Kidney (tissue), 14 donors: ENCODE results near the gene FNIP2. TPM values are rescaled to one million over a fixed set of nuclear protein-coding genes. Genes with fewer than 3 reads are reported as not detected.

ENCODE experiments used
- DNase-seq, 5 donors: peaks; one replicate each; pipeline ENCODE4 v3.0.0-alpha.2; 2013 to 2020
- FAIRE-seq: peaks from 2 replicates; lab custom pipeline; 2012; peaks lifted over from hg19 to GRCh38; lab: Jason Lieb, UNC
- H3K27ac ChIP-seq, 2 donors: one replicate each; pipeline ENCODE4 v1.7.0; 2013; ENCODE audit warnings: low read depth in 2 of 2, low read length in 2 of 2, inconsistent platforms in 1 of 2
- H3K27me3 ChIP-seq: one replicate; pipeline ENCODE4 v1.7.1; 2013; ENCODE audit warnings: low read length, inconsistent platforms; ENCODE audit not compliant: control insufficient read depth, insufficient read depth
- H3K36me3 ChIP-seq, 3 donors: one replicate each; pipeline versions ENCODE4 v1.7.0 to v1.7.1; 2013; ENCODE audit warnings: low read length in 3 of 3, control low read depth in 1 of 3, inconsistent platforms in 1 of 3; ENCODE audit not compliant: insufficient read depth in 3 of 3, control insufficient read depth in 2 of 3
- H3K4me1 ChIP-seq, 3 donors: one replicate each; pipeline versions ENCODE4 v1.7.0 to v1.7.1; 2013; ENCODE audit warnings: low read length in 3 of 3, inconsistent platforms in 1 of 3, low read depth in 1 of 3; ENCODE audit not compliant: control insufficient read depth in 2 of 3, insufficient read depth in 2 of 3
- H3K4me3 ChIP-seq, 3 donors: one replicate each; pipeline versions ENCODE4 v1.7.0 to v1.8.1; 2013; ENCODE audit warnings: low read length in 3 of 3, control low read depth in 1 of 3, inconsistent platforms in 1 of 3
- H3K9ac ChIP-seq, 3 donors: one replicate each; pipeline versions ENCODE4 v1.7.0 to v1.7.1; 2013; ENCODE audit warnings: low read length in 3 of 3, control low read depth in 1 of 3, inconsistent platforms in 1 of 3
- H3K9me3 ChIP-seq, 3 donors: one replicate each; pipeline versions ENCODE4 v1.7.0 to v1.7.1; 2013; ENCODE audit warnings: low read length in 3 of 3, control low read depth in 1 of 3, inconsistent platforms in 1 of 3; ENCODE audit not compliant: control insufficient read depth in 2 of 3, insufficient read depth in 1 of 3
- CTCF ChIP-seq: IDR thresholded peaks from 3 replicates; pipeline ENCODE4 v1.5.1; 2012; ENCODE audit warnings: mild to moderate bottlenecking, moderate library complexity, borderline replicate concordance; ENCODE audit not compliant: insufficient read depth; ENCODE audit errors: extremely low read depth
- intact Hi-C: fragments of 100-400 bp; cut with DNase I; formaldehyde crosslinking; loops from one replicate; pipeline ENCODE4 v1.11.1; 2022
- polyA plus RNA-seq: library from polyadenylated mRNA; stranded (reverse); fragments of 350-450 nt; fragmentation: Illumina TruSeq; extraction: RNeasy Lipid Tissue Mini Kit (QIAGEN cat#74804); gene quantifications from one replicate; pipeline ENCODE4 v1.2.3, GENCODE V29; 2014; ENCODE audit warnings: low read depth, low replicate concordance; ENCODE audit not compliant: insufficient read depth
- total RNA-seq: library from RNA; stranded (reverse); fragmentation: NEBNext Ultra II Directional; extraction: Animal tissue kit (Norgen Biotek cat#: 25700); gene quantifications from one replicate; pipeline ENCODE4 v1.2.1, GENCODE V29; 2021
- donor health status: control.
- donor health status: control.
- donor health status: control.
- donor health status: control.
- donor health status: control.
- donor health status: DM: yes; HTN: yes; CAD: no.
- donor health status: Normal renal cell carcinoma (clear cell type).

Gene FNIP2
- total and polyA plus RNA-seq, 2 donors from 2014 or later, result 13.2 to 65.1 TPM

- DNase-seq, result no peak
- no peaks in the 10 kb centered on the region for H3K27me3 ChIP-seq
- H3K4me1 ChIP-seq, result peaks cover 0 to 9% (median 2%) of the 10 kb centered on the region in 3 donors
- peaks cover 0 to 32% (median 18%) of the 10 kb centered on the region in 3 donors for H3K36me3 ChIP-seq
- FAIRE-seq, result no peak
- no peak overlapping the region for H3K27ac ChIP-seq
- intact Hi-C loops, result loop anchor here (10.0 kb wide), 1 partner anchor 321 kb away; no protein-coding TSS in a partner anchor
- H3K9ac ChIP-seq, result no peak overlapping the region
- no peaks in the 10 kb centered on the region for H3K9me3 ChIP-seq
- no peak overlapping the region for H3K4me3 ChIP-seq
- no peak for TF ChIP-seq CTCF
Observed at GRCh38 chr4:158854236-158854635, 85.4 kb downstream of the FNIP2 start.

GRCh38 chr4:158856852-158857251, 88.0 kb downstream of the FNIP2 start:
- Histone ChIP-seq H3K27me3 (no peaks in the 10 kb centered on the region), H3K4me3 (no peak overlapping the region), H3K36me3 (peaks cover 3 to 44% (median 28%) of the 10 kb centered on the region in 3 donors), H3K9ac (no peak overlapping the region), H3K9me3 (no peaks in the 10 kb centered on the region), H3K27ac (no peak overlapping the region), H3K4me1 (no peaks in the 10 kb centered on the region)
- DNase-seq (peak in 2 of 5 donors; percentile 37 to 40), FAIRE-seq (peak; percentile 86)
- TF ChIP-seq CTCF, result peak; percentile 35
- intact Hi-C loops, result loop anchor here (10.0 kb wide), 1 partner anchor 318 kb away; no protein-coding TSS in a partner anchor

- H3K9me3 ChIP-seq, result no peaks in the 10 kb centered on the region
- H3K27me3 ChIP-seq, result no peaks in the 10 kb centered on the region
- DNase-seq, result no peak
- no peak for TF ChIP-seq CTCF
- intact Hi-C loops, result loop anchor here (10.0 kb wide), 1 partner anchor 317 kb away; no protein-coding TSS in a partner anchor
- no peaks in the 10 kb centered on the region for H3K4me1 ChIP-seq
- FAIRE-seq, result no peak
- H3K27ac ChIP-seq, result no peak overlapping the region
- H3K9ac ChIP-seq, result no peak overlapping the region
- peaks cover 5 to 46% (median 32%) of the 10 kb centered on the region in 3 donors for H3K36me3 ChIP-seq
- H3K4me3 ChIP-seq, result no peak overlapping the region
Observed at GRCh38 chr4:158857951-158858350, 89.1 kb downstream of the FNIP2 start.
